ENCODE results near the gene HDAC4. TPM values are rescaled to one million over a fixed set of nuclear protein-coding genes. Genes with fewer than 3 reads are reported as not detected.

HDAC4 gene
- total and polyA plus RNA-seq, 9 donors, result 10.1 to 17.6 (median 13.3) TPM

GRCh38 chr2:239111401-239112100 lies 289.3 kb downstream of the HDAC4 start:
- Histone ChIP-seq H3K27me3 (ENCODE audit: control insufficient read depth, insufficient read depth, low read length) (no peaks in the 10 kb centered on the region), H3K9me3 (replicated peaks; ENCODE audit: control insufficient read depth, low read depth, low read length) (no peaks in the 10 kb centered on the region), H3K4me1 (ENCODE audit: control insufficient read depth, insufficient read depth, low read length) (peaks cover 37% of the 10 kb centered on the region), H3K36me3 (ENCODE audit: control insufficient read depth, insufficient read depth, low read length) (peaks cover 69% of the 10 kb centered on the region), H3K4me3 (ENCODE audit: low read length) (no peak overlapping the region), H3K27ac (ENCODE audit: low read length) (no peak overlapping the region)
- WGBS (ENCODE audit: insufficient coverage), result 93% methylated on average over 36 of the region's 36 CpGs
- DNase-seq, result no peak

- H3K27ac ChIP-seq (ENCODE audit: low read length), result no peak overlapping the region
- 83% methylated on average over 7 of the region's 14 CpGs for WGBS (ENCODE audit: insufficient coverage)
Measured at GRCh38 chr2:239110595-239111048, 290.2 kb downstream of the HDAC4 start.

GRCh38 chr2:239109928-239110545 lies 290.8 kb downstream of the HDAC4 start:
- Histone ChIP-seq H3K27ac (ENCODE audit: low read length) (no peak overlapping the region), H3K4me1 (ENCODE audit: control insufficient read depth, insufficient read depth, low read length) (peaks cover 51% of the 10 kb centered on the region), H3K9me3 (replicated peaks; ENCODE audit: control insufficient read depth, low read depth, low read length) (no peaks in the 10 kb centered on the region), H3K27me3 (ENCODE audit: control insufficient read depth, insufficient read depth, low read length) (no peaks in the 10 kb centered on the region), H3K4me3 (ENCODE audit: low read length) (no peak overlapping the region), H3K36me3 (ENCODE audit: control insufficient read depth, insufficient read depth, low read length) (peaks cover 75% of the 10 kb centered on the region)
- 86% methylated on average over 11 of the region's 14 CpGs for WGBS (ENCODE audit: insufficient coverage)
- no peak for DNase-seq

More at GRCh38 chr2:239110595-239111048, 290.2 kb downstream of the HDAC4 start:
- H3K36me3 ChIP-seq (ENCODE audit: control insufficient read depth, insufficient read depth, low read length), result peaks cover 73% of the 10 kb centered on the region
- no peaks in the 10 kb centered on the region for H3K9me3 ChIP-seq (replicated peaks; ENCODE audit: control insufficient read depth, low read depth, low read length)
- H3K4me3 ChIP-seq (ENCODE audit: low read length), result no peak overlapping the region
- no peak for DNase-seq
- H3K4me1 ChIP-seq (ENCODE audit: control insufficient read depth, insufficient read depth, low read length), result peaks cover 46% of the 10 kb centered on the region
- no peaks in the 10 kb centered on the region for H3K27me3 ChIP-seq (ENCODE audit: control insufficient read depth, insufficient read depth, low read length)

GRCh38 chr2:239109041-239109927 lies 291.5 kb downstream of the HDAC4 start:
- peaks cover 81% of the 10 kb centered on the region for H3K36me3 ChIP-seq (ENCODE audit: control insufficient read depth, insufficient read depth, low read length)
- no peaks in the 10 kb centered on the region for H3K27me3 ChIP-seq (ENCODE audit: control insufficient read depth, insufficient read depth, low read length)
- no peaks in the 10 kb centered on the region for H3K9me3 ChIP-seq (replicated peaks; ENCODE audit: control insufficient read depth, low read depth, low read length)
- no peak overlapping the region for H3K4me3 ChIP-seq (ENCODE audit: low read length)
- no peak overlapping the region for H3K27ac ChIP-seq (ENCODE audit: low read length)
- H3K4me1 ChIP-seq (ENCODE audit: control insufficient read depth, insufficient read depth, low read length), result peaks cover 47% of the 10 kb centered on the region
- no peak for DNase-seq
- 90% methylated on average over 19 of the region's 19 CpGs for WGBS (ENCODE audit: insufficient coverage)

GRCh38 chr2:239108459-239108858 lies 292.4 kb downstream of the HDAC4 start:
- Histone ChIP-seq H3K4me1 (ENCODE audit: control insufficient read depth, insufficient read depth, low read length) (peaks cover 42% of the 10 kb centered on the region), H3K4me3 (ENCODE audit: low read length) (no peak overlapping the region), H3K9me3 (replicated peaks; ENCODE audit: control insufficient read depth, low read depth, low read length) (no peaks in the 10 kb centered on the region), H3K36me3 (ENCODE audit: control insufficient read depth, insufficient read depth, low read length) (peaks cover 83% of the 10 kb centered on the region), H3K27me3 (ENCODE audit: control insufficient read depth, insufficient read depth, low read length) (no peaks in the 10 kb centered on the region), H3K27ac (ENCODE audit: low read length) (no peak overlapping the region)
- DNase-seq, result no peak
- 62% methylated on average over 6 of the region's 6 CpGs for WGBS (ENCODE audit: insufficient coverage)

- DNase-seq, result no peak
- H3K4me1 ChIP-seq (ENCODE audit: control insufficient read depth, insufficient read depth, low read length), result peaks cover 43% of the 10 kb centered on the region
- peaks cover 86% of the 10 kb centered on the region for H3K36me3 ChIP-seq (ENCODE audit: control insufficient read depth, insufficient read depth, low read length)
- no peak overlapping the region for H3K27ac ChIP-seq (ENCODE audit: low read length)
- H3K27me3 ChIP-seq (ENCODE audit: control insufficient read depth, insufficient read depth, low read length), result no peaks in the 10 kb centered on the region
- H3K4me3 ChIP-seq (ENCODE audit: low read length), result no peak overlapping the region
- no peaks in the 10 kb centered on the region for H3K9me3 ChIP-seq (replicated peaks; ENCODE audit: control insufficient read depth, low read depth, low read length)
- 93% methylated on average over 26 of the region's 26 CpGs for WGBS (ENCODE audit: insufficient coverage)
Measured at GRCh38 chr2:239107936-239108335, 292.9 kb downstream of the HDAC4 start.

- Histone ChIP-seq H3K36me3 (ENCODE audit: control insufficient read depth, insufficient read depth, low read length) (peaks cover 87% of the 10 kb centered on the region), H3K4me1 (ENCODE audit: control insufficient read depth, insufficient read depth, low read length) (peaks cover 44% of the 10 kb centered on the region), H3K27me3 (ENCODE audit: control insufficient read depth, insufficient read depth, low read length) (no peaks in the 10 kb centered on the region), H3K4me3 (ENCODE audit: low read length) (no peak overlapping the region), H3K27ac (ENCODE audit: low read length) (no peak overlapping the region), H3K9me3 (replicated peaks; ENCODE audit: control insufficient read depth, low read depth, low read length) (no peaks in the 10 kb centered on the region)
- 87% methylated on average over 8 of the region's 9 CpGs for WGBS (ENCODE audit: insufficient coverage)
- DNase-seq, result peak; percentile 37
Measured at GRCh38 chr2:239106966-239107365, 293.9 kb downstream of the HDAC4 start.

GRCh38 chr2:239106314-239106908 lies 294.4 kb downstream of the HDAC4 start:
- H3K36me3 ChIP-seq (ENCODE audit: control insufficient read depth, insufficient read depth, low read length), result peaks cover 86% of the 10 kb centered on the region
- no peaks in the 10 kb centered on the region for H3K27me3 ChIP-seq (ENCODE audit: control insufficient read depth, insufficient read depth, low read length)
- no peaks in the 10 kb centered on the region for H3K9me3 ChIP-seq (replicated peaks; ENCODE audit: control insufficient read depth, low read depth, low read length)
- H3K27ac ChIP-seq (ENCODE audit: low read length), result peak overlapping the region; percentile 31
- peaks cover 41% of the 10 kb centered on the region for H3K4me1 ChIP-seq (ENCODE audit: control insufficient read depth, insufficient read depth, low read length)
- H3K4me3 ChIP-seq (ENCODE audit: low read length), result no peak overlapping the region
- WGBS (ENCODE audit: insufficient coverage), result 100% methylated on average over 5 of the region's 11 CpGs
- DNase-seq, result peak; percentile 73

- WGBS (ENCODE audit: insufficient coverage), result 30% methylated on average over 5 of the region's 12 CpGs
- H3K27ac ChIP-seq (ENCODE audit: low read length), result peak overlapping the region; percentile 31
- no peak overlapping the region for H3K4me3 ChIP-seq (ENCODE audit: low read length)
- no peaks in the 10 kb centered on the region for H3K9me3 ChIP-seq (replicated peaks; ENCODE audit: control insufficient read depth, low read depth, low read length)
- peaks cover 86% of the 10 kb centered on the region for H3K36me3 ChIP-seq (ENCODE audit: control insufficient read depth, insufficient read depth, low read length)
- peak; percentile 60 for DNase-seq
- no peaks in the 10 kb centered on the region for H3K27me3 ChIP-seq (ENCODE audit: control insufficient read depth, insufficient read depth, low read length)
- peaks cover 41% of the 10 kb centered on the region for H3K4me1 ChIP-seq (ENCODE audit: control insufficient read depth, insufficient read depth, low read length)
Measured at GRCh38 chr2:239105234-239105633, 295.6 kb downstream of the HDAC4 start.

Measured in muscle of leg (tissue), 11 donors.